GM19025 (cell line): Measurements from ENCODE around the gene LMNA.
"Not testable (repeated sequence)": the region's sequence is repeated elsewhere in the genome, so short reads cannot be mapped to it uniquely, and the experiment has no call there.

Source experiments
- ATAC-seq: cut with Tn5 transposase; IDR thresholded peaks from one replicate; pipeline ENCODE4 v1.9.1; 2021; ENCODE audit warnings: mild to moderate bottlenecking, low read depth, moderate library complexity; ENCODE audit not compliant: unreplicated experiment

LMNA gene

GRCh38 chr1:156103521-156103947 is 11.0 kb upstream of the LMNA start:
- no peak for ATAC-seq

DNA sequence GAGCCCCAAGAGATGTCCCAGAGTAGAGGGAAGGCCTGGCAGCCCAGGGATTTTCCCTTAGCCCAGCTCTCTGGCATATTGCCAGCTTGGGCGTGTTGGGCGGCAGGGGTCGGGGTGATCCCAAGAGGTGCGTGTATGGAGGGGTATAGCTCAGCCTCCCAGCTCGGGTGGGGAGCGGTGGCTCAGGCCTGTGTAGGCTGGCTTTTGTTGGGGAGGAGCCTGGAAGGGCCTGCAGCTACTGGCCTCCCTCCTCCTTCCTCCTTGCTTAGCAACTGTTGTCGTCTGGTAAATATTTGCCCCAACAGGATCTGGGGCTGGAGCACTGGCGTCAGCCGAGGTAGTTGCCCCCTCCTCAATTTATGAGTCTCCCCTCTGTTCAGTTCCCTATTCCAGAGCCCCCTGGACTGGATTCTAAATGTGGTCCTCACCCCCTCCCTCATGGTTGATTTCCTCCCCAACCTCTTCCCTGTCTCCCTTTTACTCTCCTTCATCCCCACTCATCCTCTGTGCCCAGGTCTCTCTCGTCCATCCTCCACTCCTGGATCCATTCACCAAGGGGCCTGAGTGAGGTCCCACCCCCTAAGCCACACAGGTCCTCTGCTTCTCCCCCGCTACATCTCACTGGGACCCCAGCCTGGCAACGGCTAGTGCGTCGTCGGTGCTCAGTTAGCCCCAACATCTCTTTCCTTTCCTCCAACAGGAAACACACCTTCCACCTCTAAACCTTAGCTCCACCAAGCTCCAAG is 10.3 kb upstream of the LMNA start:
- no peak for ATAC-seq

DNA sequence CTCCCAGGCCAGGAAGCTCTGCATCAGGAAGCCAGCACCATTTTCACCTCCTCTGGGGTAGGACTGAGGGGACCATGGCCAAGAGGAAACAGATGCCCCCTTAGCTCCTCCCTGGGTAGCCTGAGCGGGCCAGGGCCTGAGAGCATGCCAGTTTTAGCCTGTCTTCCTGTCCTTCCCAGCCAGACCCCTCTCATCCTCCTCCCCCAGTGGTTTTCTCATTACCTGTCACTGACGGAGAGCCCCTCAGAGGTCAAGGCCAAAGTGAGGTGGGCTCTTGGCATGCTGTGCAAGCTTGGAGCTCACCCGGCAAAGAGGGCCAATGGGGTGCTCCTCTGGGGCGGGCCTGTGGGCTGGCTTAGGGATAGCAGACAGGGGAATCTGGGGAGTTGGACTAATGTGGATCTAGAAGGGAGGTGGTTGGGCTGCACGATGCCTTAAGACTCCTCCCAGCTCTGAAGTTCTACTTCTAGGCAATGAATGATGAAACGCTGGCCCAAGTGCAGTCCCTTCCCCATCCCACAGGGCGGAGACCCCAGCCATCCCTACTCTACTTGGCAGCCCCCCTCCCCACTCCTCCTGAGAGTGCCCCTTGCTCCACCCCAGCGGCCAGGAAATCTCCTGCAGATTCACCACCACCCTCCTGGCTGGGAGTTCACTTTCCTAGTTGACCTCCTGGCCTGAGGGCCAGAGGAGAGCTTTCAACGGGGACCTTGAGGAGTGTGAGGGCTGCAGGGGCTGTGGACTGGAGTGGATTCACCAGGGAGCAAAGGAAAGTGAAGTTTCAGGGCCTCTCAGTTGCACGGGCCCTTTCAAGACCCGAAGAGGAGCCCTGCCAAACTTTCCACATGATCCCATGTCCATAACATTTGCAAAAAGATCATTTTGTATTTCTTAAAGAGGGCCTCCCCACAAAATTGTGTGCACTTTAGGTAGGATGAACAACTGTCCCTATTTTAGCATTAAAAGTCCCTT is 9.4 kb upstream of the LMNA start:
- ATAC-seq: no peak

- ATAC-seq: no peak
Observed at GRCh38 chr1:156106624-156107488, 7.7 kb upstream of the LMNA start.

DNA sequence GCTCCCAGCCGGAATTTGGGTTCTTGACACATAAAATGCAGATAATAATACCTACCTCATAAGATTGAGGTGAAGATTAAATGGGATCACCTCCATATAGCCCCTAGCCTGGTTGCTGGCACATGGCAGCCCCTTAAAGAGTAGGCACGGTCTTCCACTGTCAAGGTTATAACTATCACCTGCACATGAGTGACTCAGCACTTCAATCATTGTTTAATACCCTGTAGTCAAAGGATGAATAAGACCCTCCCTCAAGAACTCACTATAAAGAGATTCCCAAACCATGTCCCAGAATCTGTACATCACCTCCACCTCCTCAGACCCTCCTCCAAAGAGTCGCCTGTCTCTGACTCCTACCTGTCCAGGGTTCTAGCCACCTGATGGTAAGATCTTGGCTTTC is 6.5 kb upstream of the LMNA start:
- no peak for ATAC-seq

GRCh38 chr1:156108664-156109241 is 5.8 kb upstream of the LMNA start:
- no peak for ATAC-seq

DNA sequence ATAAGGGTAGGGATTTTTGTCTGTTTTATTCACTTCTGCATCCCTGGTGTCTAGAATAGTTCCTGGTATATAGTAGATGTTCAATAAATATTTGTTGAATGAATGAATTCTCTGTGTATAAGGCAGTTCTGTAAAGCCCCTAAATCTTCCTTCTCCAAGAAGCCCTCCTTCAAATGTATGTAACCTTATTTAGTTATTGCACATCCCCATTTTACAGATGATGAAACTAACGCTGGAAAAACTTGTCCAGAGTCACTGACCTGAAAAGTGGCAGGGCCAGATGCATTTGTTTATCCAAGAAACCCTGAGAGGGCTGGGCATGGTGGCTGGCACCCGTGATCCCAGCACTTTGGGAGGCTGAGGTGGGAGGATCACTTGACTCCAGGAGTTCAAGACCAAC is 4.3 kb upstream of the LMNA start:
- no peak for ATAC-seq

DNA sequence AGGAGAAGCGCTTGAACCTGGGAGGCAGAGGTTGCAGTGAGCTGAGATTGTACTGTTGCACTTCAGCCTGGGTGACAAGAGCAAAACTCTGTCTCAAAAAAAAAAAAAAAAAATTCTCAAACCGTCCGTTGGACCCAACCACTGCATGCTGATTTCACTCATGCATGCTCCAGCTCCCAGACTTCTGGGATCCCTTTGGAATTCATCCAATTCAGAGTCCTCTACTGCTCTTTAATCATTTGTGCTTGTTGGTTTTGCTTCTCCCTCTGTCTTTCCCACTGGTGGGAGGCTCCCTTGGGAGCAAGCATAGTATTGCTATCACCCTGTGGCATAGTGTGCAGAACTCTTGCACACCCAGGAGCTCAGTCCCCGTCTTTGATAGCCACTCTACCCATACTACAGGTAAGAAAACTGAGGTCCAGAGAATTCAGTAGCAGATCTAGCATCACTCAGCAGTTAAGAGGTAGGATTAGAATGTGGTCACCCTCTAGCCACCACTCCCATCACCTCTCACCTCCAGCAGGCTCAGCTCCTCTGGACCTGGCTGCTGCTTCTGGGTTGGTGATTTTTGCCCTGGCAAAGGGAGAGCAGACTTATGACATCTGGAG is 3.1 kb upstream of the LMNA start:
- no peak for ATAC-seq

GRCh38 chr1:156112276-156113137 is 2.0 kb upstream of the LMNA start:
- no peak for ATAC-seq

GRCh38 chr1:156113282-156113950 is 1.1 kb upstream of the LMNA start:
- no peak for ATAC-seq

DNA sequence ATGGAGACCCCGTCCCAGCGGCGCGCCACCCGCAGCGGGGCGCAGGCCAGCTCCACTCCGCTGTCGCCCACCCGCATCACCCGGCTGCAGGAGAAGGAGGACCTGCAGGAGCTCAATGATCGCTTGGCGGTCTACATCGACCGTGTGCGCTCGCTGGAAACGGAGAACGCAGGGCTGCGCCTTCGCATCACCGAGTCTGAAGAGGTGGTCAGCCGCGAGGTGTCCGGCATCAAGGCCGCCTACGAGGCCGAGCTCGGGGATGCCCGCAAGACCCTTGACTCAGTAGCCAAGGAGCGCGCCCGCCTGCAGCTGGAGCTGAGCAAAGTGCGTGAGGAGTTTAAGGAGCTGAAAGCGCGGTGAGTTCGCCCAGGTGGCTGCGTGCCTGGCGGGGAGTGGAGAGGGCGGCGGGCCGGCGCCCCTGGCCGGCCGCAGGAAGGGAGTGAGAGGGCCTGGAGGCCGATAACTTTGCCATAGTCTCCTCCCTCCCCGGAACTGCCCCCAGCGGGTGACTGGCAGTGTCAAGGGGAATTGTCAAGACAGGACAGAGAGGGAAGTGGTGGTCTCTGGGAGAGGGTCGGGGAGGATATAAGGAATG is 505 bp downstream of the LMNA start:
- no peak for ATAC-seq

DNA sequence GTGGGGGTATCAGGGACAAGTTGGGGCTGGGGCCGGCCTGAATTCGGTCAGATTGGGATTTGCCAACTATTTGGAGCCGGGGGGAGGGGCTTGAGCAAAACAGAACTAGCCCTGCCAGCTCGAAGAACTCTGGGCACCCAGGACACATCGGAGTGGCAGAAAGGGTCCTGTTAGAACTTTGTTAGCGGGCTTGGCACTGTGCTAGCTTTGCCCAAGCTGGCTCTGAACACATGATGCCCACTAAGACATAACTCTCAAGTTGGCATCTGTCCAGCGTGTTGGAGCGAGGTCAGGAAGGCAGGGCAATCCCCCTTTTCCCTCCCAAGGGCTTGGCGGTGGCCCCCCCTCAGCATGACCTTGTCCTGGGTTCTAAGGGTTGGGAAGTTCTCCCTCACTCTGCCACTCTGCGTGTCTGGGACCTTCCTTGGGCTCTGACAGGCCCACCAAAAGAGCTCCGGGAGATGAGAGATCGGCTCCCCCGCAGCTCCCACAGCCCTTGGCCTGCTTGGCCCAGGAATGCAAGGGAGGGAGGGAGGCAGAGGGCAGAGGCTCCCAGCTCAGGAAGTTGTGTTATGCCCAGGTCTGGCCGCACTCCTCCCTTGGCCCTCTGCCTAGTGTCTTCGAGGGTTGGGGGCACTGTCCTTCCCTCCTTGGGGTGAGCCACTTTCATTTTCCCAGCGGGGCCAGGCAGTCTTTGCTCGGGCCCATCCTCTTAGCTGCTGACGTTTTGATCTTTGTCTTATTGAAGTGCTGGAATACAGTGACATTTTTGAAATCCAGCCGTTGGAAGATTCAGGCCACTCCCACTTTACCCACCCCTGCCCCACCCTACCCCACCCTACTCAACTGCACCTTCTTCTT is 1.2 kb downstream of the LMNA start:
- ATAC-seq: no peak

- ATAC-seq: not testable (repeated sequence)
Observed at GRCh38 chr1:156116731-156117130, 2.2 kb downstream of the LMNA start.

DNA sequence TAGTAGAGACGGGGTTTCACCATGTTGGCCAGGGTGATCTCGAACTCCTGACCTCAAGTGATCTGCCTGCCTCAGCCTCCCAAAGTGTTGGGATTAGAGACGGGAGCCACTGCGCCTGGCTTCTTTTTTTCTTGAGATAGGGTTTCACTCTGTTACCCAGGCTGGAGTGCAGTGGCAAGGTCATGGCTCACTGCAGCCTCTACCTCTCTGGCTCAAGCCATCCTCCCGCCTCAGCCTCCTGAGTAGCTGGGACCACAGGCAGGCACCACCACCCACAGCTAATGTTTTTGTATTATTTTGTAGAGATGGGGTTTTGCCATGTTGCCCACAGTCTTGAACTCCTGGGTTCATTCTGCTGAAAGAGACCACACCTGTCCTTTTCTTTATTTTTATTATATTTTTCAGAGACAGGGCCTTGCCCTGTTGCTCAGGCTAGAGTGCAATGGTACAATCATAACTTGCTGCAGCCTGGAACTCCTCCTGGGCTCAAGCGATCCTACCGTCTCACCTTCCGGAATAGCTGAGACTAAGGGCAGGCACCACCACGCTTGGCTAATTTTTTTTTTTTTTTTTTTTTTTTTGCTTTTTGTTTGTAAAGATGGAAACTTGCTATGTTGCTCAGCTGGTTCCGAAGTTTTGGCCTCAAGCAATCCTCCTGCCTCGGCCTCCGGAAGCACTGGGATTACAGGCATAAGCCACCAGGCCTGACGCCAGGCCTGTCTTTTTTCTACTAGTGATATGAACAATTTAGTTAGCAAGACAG is 3.1 kb downstream of the LMNA start:
- no peak for ATAC-seq

GRCh38 chr1:156118177-156118868 is 3.8 kb downstream of the LMNA start:
- ATAC-seq: no peak
